GM21360 (cell line): ENCODE data around the gene FAM83C.
"Not testable (repeated sequence)": the region's sequence is repeated elsewhere in the genome, so short reads cannot be mapped to it uniquely, and the experiment has no call there.

ENCODE experiments used
- ATAC-seq: cut with Tn5 transposase; IDR thresholded peaks from one replicate; pipeline ENCODE4 v1.9.1; 2021; ENCODE audit warnings: mild to moderate bottlenecking, moderate library complexity; ENCODE audit not compliant: unreplicated experiment

The FAM83C gene

DNA sequence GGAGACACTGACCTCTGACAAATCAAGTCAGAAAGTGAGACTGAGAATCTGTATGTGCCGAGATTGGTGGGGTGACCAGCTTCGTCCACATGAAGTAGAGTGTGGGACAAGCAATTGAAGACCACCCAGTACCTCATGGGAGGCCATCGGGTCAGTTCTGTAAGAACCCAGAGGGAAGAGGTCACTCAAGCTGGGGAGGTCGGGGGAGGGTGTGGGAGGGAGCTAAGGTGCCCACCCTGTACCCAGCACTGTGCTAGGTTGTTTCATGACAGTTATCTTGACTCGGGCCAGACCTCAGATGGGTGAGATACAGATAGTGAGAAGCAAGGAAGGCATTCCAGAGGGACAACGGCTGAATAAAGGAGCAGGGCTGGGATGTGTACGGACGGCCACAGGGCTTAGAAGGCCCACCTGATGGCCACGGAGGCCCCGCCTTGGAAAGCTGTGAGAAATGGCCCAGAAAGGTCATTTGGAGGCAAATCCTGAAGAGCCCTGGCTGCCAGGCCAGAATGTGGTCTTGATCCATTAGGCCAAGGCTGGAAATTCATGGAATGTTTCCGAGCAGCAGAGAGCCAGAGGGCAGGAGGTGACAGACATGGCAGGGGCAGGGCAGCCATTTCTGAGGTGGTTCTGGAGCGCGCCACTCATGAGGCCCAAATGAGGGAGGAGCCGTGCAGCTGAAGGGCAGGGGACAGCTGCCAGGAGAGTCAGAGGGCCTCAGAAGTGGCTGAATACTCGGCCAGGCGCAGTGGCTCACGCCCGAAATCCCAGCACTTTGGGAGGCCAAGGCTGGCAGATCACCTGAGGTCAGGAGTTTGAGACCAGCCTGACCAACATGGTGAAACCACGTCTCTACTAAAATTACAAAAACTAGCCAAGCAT lies 22.0 kb downstream of the FAM83C start:
- no peak for ATAC-seq

DNA sequence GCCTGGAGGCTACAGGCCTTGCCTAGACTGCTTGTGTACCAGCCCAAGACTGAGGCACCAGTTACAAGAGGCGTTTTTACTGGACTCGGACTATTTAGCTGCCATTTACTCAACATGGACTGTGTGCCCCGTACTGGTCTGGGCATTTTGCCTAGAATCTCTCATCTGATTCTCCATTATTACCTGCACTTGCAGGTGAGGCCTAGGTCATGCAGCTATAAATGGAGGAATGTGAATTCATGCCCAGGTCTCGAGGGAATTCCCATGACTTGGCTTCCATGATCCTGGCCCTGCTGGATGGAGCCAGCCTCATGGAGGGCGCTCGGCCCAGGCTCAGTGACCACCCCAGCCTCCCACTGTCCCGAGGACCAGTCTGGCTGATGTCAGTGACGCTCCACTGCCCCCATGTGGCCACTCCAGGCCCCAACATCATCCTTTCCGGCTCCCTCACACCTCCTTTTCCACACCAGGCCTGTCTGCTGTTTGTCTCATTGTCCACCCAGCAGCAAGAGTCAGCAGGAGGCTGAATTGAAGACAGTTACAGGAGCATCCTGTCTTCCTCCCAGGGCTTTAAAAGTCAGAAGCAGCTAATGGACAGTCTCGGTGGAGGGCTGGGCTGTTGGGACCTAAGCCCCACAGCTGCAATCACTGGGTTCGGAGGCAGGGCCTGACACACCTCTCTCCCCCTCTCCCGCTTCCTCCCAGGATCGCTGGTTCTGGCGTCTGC lies 23.0 kb downstream of the FAM83C start:
- no peak for ATAC-seq

DNA sequence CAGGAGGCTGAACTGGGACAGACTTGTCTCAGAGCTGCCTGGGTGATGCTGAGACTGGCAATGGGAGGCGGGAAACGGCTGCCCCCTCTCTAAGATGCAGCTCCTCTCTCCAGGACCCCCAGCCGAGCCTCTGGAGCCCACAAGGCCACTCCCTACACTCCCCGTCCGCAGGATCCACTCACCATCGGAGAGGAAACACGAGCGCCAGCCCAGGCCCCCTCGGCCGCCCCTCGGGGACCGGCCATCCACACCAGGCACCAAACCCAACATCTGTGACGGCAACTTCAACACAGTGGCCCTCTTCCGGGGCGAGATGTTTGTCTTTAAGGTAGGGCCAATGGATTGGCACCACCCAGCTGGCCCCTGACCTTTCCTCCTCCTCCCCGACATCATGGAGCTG lies 25.1 kb downstream of the FAM83C start:
- no peak for ATAC-seq

DNA sequence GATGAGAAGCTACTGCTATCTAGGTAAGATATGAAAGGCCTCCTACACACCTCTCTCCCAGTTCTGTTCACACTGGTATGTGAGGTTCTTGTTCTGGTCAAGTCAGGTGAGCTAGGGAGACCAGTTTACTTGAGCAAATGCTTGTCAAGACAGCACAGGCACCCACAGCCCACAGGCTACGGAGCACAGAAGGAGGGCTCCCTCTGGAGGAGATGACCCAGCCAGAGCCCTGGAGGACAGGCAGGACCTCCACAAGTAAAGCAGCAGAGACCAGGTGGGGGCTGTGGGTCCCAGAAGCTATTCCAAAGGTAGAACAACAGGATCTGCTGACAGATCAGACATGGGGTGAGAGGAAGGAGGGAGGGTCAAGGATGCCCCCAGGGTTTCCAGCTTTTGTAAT lies 27.5 kb downstream of the FAM83C start:
- no peak for ATAC-seq

DNA sequence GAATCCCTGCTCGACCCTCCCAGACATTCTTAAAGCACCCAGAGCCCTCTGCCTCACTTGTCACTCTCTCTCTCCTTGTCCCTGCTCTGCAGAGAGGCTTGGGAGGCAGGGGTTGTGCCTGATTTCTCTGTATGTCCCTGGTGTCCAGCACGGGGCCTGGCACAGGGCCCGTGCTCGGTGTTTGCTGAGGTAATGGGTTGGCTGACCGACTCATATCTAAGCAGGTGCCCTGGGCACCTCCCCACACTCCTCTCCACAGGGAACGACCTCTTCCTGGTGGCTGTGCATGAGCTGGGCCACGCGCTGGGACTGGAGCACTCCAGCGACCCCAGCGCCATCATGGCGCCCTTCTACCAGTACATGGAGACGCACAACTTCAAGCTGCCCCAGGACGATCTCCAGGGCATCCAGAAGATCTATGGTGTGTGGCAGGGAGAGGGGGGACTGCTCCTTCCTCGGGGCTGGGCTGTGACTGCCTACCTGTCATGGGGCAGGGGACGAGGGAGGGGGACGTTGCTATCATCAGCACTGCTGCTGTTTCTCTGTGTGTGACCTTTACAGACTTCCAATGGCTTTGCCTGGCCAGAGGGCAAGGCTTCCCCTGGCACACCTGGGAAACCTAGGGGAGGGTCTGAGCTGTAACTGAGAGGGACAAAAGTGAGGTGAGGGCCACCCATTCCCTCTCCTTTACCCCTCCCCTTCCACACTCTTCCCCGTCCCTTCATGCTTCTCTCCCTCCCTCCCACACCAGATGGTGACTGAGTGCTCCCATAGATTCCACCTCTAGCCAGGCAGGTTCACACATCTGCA lies 28.5 kb downstream of the FAM83C start:
- no peak for ATAC-seq

DNA sequence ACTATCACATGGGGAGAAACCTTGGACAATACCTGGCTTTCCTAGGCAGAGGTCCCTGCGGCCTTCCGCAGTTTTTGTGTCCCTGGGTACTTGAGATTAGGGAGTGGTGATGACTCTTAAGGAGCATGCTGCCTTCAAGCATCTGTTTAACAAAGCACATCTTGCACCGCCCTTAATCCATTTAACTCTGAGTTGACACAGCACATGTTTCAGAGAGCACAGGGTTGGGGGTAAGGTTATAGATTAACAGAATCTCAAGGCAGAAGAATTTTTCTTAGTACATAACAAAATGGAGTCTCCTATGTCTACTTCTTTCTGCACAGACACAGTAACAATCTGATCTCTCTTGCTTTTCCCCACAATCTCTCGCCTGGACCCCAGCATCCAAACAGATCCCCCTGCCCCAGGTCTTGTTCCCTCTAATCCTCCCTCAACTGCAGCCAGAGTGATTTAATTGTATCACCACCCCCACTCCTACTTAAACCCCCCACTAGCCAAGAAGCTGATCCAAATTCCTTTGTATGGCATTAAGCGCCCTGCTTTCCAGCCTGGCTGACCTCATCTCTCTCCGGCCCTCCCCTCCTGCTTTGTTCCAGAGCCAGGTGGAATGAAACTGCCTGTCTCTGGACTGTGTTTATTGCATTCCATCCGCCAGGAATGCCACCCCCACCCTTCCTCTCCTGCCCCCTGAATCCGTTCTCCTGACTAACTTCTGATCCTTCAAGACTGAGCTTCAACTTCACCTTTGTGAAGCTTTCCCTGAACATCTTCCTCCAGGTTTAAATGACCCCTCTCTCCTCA lies 29.3 kb downstream of the FAM83C start:
- ATAC-seq, result not testable (repeated sequence)

DNA sequence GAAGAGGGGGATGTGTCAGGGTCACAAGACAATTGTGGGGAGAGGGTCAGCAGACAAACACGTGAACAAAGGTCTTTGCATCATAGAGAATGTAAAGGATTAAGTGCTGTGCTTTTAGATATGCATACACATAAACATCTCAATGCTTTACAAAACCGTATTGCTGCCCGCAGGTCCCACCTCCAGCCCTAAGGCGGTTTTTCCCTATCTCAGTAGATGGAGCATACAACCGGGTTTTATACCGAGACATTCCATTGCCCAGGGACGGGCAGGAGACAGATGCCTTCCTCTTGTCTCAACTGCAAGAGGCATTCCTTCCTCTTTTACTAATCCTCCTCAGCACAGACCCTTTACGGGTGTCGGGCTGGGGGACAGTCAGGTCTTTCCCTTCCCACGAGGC lies 29.9 kb downstream of the FAM83C start:
- ATAC-seq, result not testable (repeated sequence)

DNA sequence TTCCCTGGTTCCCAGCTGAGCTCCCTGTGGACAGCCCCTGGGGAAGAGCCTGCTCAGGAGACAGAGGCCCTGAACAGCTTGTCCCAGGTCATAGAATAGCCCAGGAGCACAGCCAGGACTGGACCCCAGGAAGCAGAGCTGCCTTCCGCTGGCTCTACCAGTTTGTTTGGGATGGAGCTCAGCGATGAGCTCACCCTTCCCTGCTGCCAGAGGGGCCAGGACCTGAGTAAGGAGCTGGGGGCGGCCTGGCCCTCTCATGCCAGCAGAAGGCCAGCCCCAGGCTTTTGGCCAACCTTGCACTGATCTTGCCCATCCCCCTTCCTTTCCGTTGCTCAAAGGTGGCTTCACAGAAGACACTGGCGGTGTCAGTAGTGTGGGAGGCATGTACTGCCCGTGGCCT lies 31.8 kb downstream of the FAM83C start:
- ATAC-seq, result no peak

DNA sequence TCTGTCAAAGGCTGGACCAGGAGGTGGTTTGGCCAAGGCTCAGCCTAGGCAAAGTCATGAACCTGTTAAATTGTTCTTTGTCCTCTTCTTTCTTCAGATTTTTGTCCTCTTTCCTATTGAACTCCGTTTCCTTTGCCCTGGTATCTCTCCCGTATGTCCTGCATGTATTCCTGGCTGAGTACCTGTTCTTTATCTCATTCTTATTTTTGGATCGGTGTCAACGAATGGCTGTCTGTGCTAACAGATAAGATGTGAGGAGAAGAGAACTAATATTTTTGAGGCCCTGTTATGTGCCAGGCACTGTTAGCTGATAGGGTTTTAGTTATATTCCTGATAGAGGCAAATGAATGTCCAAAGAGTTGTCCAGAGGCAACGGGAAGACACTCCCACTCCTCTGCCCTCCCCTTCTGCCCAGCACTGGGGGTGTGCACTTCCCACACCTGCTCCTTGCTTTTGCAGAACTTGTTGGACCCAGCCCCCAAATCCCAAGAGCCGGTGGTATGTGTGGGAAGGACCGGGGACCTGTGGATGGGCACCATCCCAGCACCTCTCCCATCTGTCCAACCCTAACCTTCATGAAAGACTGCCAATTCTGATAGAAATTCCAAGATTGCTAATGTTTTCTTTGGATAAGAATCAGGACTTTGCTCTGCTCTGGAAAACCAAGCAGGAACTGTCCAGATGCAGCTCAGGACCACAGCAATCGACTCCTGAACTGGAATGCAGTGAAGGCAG lies 34.9 kb downstream of the FAM83C start:
- no peak for ATAC-seq

DNA sequence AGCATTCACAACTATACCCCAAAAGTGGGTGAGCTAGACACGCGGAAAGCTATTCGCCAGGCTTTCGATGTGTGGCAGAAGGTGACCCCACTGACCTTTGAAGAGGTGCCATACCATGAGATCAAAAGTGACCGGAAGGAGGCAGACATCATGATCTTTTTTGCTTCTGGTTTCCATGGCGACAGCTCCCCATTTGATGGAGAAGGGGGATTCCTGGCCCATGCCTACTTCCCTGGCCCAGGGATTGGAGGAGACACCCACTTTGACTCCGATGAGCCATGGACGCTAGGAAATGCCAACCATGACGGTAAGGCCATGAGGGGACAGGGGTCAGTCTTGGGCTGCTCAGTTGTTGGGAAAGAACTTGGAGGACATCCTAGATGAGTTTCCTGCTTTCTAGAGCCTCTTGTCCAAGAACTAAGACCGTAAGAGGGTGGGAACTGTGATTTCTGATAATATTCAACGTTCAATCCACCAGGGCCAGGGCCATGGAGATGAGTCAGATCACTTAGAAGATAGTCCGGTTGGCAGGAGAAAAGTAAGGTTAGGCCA lies 37.7 kb downstream of the FAM83C start:
- ATAC-seq, result no peak

DNA sequence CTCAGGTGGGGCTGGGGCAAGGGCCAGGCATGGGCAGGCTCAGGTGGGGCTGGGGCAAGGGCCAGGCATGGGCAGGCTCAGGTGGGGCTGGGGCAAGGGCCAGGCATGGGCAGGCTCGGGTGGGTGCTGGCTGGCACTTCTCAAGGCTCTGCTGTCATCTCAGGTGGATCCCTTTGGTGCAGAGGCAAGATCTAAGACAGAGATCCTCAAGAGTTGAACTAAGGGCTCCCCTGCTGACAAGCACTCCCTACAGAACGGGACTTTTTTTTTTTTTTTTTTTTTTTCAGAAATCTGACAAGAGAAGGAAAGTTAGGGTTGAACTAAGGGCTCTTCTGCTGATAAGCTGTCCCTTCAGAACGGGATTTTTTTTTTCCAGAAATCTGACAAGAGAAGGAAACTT lies 39.2 kb downstream of the FAM83C start:
- ATAC-seq, result no peak

DNA sequence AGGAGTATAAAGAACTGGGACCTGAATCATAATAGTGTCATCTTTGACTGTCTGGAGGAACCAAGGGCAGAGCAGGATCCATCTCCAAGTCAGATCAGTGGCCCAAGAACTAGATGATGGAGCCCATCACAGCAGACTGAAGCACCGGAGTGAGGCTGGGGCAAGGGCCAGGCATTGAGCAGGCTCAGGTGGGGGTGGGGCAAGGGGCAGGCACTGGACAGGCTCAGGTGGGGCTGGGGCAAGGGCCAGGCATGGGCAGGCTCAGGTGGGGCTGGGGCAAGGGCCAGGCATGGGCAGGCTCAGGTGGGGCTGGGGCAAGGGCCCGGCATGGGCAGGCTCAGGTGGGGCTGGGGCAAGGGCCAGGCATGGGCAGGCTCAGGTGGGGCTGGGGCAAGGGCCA lies 39.6 kb downstream of the FAM83C start:
- ATAC-seq, result not testable (repeated sequence)

DNA sequence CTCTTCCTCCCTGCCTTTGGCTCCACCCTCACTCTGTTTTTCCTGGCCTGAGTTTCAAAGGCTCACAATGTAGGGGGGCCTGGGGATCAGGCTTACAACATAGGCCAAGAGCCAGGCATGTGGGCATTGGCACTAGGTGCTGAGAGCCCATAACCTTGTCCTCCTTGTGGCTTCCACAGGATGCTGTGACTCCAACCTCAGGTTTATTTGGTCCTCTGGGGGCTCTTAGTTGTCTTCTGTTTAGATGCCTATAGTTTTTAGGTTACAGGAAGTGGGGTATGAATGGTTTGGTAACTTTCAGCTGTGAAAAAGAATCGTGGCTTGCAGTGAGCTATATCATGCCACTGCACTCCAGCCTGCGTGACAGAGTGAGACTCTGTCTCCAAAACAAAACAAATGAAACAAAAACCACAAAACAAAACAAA lies 40.2 kb downstream of the FAM83C start:
- ATAC-seq, result no peak

DNA sequence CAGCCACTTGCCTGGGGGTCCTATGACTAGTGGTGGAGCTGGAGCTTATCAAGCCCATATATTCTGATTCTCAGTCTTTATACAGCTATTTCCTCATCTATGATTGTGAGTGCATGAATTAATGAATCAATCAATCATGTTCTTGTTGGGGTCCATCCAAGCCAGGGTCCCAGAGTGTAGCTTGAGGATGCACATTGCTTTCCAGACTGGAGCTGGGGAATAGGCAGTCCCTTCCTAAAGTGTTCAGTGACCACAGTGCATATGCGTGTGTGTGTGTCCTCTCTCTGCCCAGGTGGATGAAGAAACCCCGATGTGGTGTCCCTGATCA lies 40.6 kb downstream of the FAM83C start:
- ATAC-seq, result no peak

DNA sequence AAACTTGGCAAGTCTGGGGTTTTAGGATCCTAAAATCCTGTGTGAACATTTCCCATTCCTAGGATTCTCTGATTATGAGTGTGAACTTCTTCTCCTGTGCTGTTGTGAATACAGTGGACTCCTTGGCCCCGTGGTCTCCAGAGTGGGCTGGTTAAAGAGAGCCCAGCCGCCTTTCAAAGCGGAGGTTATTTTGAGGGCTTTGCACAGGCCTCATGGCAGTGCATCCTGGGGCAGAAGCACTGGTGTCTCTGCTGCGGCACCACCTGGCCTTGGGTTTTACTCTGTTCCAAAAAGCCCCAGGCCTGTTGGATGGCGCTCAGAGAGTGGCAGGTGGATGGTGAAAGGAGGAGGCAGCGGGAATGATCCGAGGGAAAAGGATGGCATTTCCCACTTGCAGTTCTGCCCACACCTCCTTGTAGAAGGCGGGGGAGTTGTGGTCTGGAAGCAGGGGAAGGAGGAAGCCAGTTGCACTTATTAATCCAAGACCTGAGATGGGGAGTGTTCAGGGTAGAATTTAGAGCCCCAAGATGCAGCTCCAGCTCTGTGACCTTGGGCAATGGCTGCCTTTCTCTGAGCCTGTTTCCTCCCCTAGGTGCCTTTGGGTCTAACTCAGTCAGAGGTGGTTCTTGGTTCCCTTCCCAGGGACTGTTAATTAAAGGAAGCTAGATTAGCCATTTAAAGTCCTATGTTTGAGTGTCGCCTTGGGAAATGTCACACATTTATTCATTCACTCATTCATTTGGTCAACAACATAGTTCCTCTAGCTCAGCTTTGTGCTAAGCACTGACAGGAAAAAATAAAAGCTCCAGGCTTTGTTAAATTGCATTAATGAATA lies 43.4 kb downstream of the FAM83C start:
- ATAC-seq, result no peak

DNA sequence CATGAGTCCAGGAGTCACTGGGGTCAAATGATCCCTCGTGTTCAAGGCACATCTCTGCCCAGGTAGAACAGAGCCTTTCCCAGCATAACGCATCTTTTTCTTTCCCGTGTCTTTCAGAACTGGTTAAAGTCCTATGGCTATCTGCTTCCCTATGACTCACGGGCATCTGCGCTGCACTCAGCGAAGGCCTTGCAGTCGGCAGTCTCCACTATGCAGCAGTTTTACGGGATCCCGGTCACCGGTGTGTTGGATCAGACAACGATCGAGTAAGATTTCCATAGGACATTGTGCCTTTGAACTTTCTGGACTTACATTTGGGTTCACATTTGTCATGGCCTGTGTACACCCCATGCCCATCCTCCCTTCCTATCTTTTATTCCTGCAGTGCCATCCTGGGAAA lies 45.5 kb downstream of the FAM83C start:
- ATAC-seq, result no peak

DNA sequence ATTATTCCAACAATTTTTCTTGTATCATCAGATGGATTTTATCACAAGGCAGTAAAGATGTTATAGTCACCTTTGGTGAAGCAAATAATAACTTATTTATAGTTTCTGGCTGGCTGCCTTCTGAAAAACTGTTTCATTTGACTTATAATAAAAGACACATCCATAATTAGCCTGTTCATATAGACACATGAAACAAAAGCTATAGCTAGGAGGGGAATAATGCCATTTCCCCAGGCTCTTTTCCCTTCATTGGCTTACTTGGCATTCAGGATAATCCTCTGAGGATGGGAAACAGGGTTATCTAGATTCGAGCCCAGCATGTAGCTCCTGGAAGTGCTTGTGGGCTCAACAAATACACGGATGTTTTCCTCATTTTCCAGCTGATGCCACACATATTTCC lies 48.2 kb downstream of the FAM83C start:
- ATAC-seq, result no peak

DNA sequence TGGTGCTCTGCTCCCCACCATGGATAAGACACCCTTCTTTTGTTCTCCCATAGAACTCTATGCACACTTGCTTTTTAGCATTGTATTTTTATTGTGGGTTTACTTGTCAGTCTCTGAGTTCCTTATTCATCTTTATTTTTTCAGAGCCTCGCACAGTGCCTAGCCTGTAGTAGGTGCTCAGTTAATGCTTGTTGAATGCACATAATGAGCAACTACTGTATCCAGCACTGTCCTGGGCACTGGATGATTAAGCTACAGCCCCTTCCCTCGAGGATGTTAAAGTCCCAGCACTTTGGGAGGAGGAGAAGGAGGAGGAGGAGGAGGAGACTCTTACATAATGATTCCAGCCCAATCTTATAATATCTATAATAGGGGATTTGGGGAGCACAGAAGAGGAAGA lies 48.9 kb downstream of the FAM83C start:
- no peak for ATAC-seq

DNA sequence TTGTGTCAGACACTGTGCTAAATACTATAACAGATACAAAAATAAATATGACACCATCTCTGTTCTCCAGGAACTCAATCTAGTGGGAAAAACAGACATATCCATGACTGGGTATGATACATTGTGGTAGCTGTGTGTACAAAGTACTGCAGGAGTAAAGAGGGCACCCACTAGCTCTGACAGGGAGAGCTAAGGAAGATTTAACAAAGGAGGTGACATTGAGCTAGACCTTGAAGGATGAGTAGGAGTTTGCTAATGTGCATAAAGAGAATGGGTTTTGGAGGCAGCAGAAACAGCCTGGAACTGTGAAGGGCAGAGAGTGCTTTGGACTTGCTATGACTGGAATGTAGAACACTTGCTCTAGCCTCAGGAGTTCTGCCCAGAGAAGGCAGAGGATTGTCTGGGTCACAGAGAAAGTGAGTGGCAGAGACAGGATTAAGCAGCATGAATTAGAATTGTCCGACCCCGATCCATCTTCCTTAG lies 51.4 kb downstream of the FAM83C start:
- ATAC-seq, result no peak
